Testis (tissue), 2 donors: ENCODE results near the gene TTLL5.

Experiments used
- CTCF ChIP-seq, 3 experiments: fragments of 450-650 bp in 2 of 3; fragments of 200-600 bp in 1 of 3; sonication (generic) in 1 of 3; IDR thresholded peaks; one replicate each; pipeline ENCODE4 v1.5.1; 2016 to 2019; ENCODE audit warnings: antibody characterized with exemption in 3 of 3, mild to moderate bottlenecking in 2 of 3, moderate library complexity in 1 of 3
- POLR2A ChIP-seq: fragments of 450-650 bp; IDR thresholded peaks from one replicate; pipeline ENCODE4 v1.6.1; 2017; ENCODE audit warnings: antibody characterized with exemption, mild to moderate bottlenecking, moderate library complexity

GRCh38 chr14:75742867-75743266 lies 81.8 kb downstream of the TTLL5 start:
- TF ChIP-seq CTCF (IDR thresholded peaks at IDR 0.05) (no peak), POLR2A (no peak)
